Upper lobe of left lung (tissue), 4 donors: Measurements from ENCODE around the gene PRKCQ.

Experiments used
- CTCF ChIP-seq, 6 experiments: fragments of 450-650 bp in 4 of 6; fragments of 200-600 bp in 2 of 6; sonication (generic) in 2 of 6; IDR thresholded peaks; one replicate each; pipeline ENCODE4 v1.5.1; 2016 to 2019; ENCODE audit warnings: antibody characterized with exemption in 6 of 6
- EP300 ChIP-seq, 4 donors: sonication (generic); formaldehyde crosslinking; IDR thresholded peaks; one replicate each; pipeline ENCODE4 v1.5.1; 2017; ENCODE audit warnings: antibody characterized with exemption in 4 of 4, control low read depth in 2 of 4
- POLR2AphosphoS5 ChIP-seq, 2 donors: sonication (generic); formaldehyde crosslinking; IDR thresholded peaks; one replicate each; pipeline ENCODE4 v1.5.1; 2017; ENCODE audit warnings: antibody characterized with exemption in 2 of 2

- no peak for TF ChIP-seq CTCF (IDR thresholded peaks at IDR 0.05)
- TF ChIP-seq POLR2AphosphoS5 (IDR thresholded peaks at IDR 0.05): no peak
- no peak for TF ChIP-seq EP300 (IDR thresholded peaks at IDR 0.05)
Observed at GRCh38 chr10:6530966-6531365, 49.1 kb downstream of the PRKCQ start.
